Fibroblast of skin of scalp (primary cell): ENCODE results near the gene CSF3R.

Source experiments
- DNase-seq: peaks from one replicate; pipeline ENCODE4 v3.0.0-alpha.2; 2013

CSF3R gene

DNA sequence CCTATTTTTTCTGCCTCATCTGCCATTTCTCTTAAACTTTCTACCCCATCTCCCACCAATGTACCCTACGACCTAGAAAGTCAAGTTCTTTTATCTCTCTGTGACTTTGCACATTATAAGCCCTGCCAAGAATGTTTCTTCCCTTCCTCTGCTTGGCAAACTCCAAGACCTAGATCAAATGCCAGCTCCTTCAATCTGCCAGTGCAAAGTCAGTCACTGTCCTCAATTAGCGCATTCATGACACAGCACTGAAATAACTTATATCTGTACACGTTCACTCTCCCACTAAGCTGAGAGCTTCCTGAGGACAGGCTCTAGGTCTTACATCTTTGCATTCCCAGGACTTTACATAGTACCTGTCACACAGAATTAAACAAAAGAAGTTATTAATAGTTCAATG, 63.6 kb downstream of the CSF3R start:
- DNase-seq, result no peak

DNA sequence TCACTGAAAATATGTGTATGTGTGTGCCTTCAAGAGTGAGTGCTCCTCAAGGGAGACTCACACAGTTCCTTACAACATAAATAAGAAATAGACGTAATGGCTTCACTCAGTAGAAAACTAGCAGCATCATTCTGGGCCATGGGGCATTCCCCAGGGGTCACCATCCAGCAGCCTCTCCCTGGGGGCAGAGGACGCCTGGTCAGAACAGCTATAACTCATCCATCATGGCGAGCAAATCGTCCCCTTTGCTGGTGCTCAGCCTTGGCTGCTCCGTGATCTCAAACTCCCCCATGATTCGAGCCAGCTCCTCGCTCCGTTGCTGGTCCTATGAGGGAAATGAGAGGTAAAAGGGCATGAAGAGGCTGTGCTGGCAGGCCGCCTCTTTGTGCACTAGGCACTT, 64.8 kb downstream of the CSF3R start:
- DNase-seq, result no peak
